Measurements from ENCODE around the gene MVB12A.

Gene MVB12A

DNA sequence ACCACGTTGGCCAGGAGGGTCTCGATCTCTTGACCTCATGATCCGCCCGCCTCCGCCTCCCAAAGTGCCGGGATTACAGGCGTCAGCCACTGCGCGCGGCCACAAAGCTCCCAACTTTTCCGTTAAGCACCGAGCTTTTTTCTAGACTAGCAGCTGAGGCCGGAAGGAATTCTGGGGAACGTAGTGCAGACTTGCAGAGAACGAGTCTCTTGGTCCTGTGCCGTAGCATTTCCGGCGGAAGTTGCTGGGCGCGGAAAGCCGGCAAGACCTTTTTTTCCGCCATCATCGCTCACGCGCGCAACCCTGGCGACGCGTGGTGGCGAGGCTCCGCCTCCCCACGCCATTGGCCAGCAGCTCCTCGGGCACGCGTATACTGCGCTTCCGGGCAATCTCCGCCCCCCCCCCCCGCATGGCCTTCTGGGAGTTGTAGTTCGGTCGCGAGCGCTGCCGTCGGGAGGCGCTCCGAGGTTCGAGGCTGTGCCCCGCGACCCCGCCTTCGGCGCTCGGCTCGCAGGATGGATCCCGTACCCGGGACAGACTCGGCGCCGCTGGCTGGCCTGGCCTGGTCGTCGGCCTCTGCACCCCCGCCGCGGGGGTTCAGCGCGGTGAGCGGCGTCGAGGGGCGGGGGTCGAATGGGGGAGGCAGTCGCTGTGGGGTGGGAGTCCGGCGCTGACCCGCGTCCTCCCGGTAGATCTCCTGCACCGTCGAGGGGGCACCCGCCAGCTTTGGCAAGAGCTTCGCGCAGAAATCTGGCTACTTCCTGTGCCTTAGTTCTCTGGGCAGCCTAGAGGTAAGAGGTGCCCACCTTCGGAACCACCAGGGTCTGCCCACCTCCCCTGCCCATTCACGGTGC, at the start of gene MVB12A:
TSS of gene MVB12A (plus strand) at position 427 of the 854 bp plus-strand sequence. CDS start at position 516, 89 bp downstream.
- peak; percentile 98 for DNase-seq

DNA sequence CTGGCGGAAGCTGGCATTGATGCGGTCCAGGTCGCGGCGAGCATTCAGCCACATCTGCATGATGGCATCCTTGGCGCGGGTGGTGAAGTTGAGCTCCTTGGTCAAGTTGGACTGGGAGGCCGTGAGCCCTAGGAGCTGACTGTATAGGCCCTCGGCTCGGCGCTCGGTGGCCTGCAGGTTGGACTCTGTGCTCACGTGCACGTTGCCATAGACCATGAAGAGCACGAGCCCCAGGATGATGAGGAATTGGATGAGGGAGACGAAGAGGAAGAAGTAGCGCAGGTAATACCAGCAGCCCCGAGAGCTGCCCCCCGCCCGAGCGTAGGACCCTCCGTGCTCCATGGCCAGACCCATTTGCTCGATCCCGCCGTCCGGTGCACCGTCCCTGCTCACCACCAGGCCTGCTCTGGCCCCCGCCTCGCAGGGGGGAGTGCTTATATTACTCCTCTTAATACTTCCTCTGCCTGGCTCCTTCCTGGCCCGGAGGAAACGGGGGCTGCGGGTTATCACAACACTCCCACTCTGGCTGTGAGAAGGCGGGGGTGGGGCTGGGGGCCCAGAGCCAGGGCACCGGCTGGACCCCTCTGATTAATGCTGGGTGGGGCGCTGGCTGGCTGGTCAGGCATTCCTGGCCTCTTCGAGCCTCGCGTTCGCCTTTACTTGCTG, 42.8 kb upstream of the MVB12A start, which contains the start of gene PLVAP:
TSS of gene PLVAP (minus strand) at position 408 of the 666 bp plus-strand sequence. CDS start at position 354, 54 bp downstream.
- DNase-seq, result no peak

DNA sequence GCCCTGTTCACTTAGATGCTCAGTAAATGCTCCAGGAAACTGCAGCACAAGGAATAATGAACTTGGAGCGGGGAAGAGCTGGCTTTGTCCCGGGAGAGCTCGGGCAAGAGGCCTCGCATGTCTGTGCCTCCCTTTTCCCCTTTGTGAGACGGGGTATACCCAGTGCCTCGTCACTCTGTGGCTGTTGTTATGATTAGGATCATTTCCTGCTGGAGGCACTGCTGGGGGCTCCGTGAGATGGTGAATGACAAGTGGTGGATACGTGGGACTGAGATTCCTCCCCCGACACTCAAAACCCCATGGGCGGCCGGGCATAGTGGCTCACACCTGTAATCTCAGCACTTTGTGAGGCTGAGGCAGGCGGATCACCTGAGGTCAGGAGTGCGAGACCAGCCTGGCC, 41.6 kb upstream of the MVB12A start:
- DNase-seq, result no peak

DNA sequence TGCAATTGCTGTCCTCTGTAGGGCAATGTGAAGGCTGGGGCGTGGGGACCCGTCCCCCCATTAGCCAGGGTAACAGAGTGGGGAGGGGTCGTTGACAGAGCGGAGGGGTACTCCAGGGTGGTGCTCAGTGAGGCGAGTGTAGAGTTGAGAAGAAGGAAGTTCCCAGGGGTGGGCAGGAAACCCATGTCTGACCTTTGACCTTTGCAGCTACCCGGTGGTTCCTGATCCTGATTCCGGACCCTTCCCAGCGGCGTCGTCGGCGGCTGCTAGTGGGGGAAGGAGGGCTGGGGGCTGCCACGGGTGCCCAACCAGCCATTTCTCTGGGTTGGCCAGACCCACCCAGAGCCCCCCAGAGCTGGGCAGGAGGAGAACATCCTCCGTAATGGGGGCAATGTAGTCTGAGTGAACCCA, 40.6 kb upstream of the MVB12A start:
- DNase-seq, result no peak

DNA sequence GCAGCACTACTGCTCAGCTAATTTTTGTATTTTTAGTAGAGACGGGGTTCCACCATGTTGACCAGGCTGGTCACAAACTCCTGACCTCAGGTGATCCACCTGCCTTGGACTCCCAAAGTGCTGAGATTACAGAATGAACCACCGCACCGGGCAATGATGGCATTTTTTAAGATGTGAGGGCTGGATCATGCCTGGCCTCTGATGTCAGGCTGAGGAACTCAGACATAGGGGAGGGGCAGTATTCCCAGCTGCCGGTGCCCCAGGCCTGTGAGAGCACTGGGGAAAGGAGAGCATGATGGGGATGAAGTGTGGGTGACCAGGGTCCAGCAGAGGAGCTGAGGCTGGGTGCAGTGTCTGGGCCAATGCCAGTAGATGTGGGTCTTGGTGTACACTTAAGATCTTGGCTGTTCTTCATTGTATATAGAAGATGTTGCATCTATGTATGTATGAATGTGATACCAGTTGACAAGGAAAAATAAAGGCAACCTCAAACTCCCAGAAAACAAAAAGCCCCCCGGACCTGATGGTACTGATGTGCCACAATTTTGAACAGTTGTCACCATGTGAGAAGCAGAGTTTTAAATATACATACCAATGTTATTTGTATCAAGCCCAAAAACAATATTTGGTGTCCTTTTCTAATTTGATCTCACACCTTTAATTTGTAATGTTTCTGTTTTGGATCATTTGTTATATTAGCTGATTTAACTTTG, 39.3 kb upstream of the MVB12A start:
- no peak for DNase-seq

DNA sequence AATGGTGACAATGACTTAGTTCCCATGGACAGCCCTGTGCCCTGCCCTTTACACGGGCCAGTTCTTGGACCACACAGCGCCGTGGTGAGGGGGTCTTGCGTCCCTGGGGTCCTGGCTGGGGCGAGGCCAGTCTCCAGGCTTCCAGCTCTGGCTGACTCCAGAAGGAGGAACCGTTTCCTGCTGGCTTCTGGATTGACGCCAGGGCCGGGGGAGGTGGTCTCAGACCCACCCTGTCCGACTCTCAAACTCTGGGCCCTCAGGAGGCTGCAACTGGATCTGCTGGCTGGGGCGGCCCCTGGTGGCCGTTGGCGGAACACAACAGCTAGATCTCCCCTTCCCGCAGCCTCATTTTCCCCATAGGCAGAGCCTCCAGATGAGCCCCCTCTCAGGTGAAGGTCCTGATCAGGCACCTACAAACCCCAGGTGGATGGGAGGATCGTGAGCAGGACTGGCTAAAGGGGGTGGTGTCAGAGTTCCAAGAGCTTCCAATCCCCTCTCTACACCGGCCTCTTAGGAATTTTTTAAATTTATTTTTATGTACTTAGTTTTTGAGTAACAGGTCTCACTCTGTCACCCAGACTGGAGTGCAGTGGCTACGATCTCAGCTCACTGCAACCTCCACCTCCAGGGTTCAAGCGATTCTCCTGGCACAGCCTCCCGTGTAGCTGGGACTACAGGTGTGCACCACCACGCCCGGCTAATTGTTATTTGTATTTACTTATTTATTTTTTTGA, 33.8 kb upstream of the MVB12A start:
- peak; percentile 62 for DNase-seq

DNA sequence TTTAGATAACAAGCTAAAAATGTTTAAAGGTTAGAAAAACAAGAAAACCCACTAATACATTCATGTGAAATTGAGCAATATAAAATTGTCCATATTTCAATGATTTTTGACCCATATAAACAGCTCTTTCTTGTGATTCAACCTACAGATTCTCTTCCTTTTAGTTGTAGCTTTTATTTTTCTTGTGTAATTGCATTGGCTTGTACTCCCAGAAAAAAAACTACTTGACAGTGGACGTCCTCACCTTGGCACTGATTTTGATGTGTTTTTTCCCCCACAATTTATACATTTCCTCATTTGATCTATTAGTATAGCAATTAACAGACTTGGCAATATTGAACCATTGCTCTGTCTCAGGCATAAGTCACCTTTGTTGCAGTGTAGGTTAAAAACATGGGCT, 30.6 kb upstream of the MVB12A start:
- no peak for DNase-seq

DNA sequence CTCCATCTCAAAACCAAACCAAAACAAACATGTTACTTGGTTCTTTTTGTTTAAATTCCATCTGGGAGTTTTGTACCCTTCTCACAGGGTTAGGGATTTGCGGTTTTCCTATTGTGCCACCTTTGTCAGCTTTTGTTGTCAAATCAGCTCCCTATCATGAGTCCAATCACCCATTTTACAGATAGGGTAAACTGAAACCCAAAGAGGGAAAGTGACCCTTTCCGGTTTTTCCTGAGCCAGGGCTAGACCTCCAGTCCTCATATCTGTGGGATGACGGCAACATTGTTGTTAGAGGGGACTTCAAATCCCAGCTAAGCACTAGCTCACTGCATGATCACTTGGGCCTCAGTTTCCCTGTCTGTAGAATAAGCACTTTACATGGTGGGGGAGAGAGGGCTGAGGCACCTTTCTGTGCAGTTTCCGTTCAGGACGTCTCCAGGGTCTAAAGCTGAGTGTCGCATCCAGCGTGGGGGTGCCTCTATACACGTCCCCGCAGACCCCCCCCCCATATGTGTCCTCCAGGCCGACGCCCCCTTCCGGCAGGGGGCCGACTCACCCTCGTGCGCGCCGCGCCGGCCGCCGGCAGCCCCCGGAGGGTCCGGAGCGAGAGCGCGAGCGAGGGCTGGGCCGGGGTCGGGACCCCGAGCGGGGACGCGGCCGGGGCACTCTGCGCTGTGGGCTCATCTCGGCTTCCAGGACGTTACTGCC, 29.7 kb upstream of the MVB12A start:
- DNase-seq, result no peak

DNA sequence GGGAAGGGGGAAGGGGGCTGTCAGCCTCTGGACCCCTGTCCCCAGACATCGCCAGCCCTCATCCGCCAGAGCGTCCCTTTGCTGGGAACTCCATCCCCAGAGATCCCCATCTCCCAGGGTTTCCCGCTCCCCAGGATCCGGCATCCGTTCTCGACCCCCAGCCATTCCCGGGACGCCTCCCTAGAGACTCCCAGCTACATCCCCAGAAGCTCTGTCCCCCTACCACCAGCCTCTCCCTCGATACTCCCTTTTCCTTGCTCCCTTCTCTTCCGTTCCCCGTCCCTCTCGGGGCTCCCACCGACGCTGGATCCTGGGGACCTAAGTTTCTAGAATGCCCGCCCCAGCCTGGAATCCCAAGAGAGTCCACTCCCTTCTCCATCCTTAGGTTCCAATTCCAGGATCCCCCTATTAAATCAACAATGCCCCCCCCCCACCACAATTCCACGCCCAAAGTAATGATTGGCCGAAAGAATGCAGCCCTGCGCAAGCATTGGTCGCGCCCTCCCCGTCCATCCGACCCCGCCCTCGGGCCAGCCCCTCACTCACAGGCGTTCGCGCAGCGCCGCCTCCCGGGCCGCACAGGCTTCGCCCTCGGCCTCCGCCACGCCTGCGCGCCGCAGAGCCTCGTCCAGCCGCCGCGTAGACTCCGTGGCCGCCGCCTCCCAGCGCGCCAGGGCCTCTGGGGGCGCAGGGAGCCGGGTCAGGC, 29.0 kb upstream of the MVB12A start:
- peak; percentile 91 for DNase-seq

DNA sequence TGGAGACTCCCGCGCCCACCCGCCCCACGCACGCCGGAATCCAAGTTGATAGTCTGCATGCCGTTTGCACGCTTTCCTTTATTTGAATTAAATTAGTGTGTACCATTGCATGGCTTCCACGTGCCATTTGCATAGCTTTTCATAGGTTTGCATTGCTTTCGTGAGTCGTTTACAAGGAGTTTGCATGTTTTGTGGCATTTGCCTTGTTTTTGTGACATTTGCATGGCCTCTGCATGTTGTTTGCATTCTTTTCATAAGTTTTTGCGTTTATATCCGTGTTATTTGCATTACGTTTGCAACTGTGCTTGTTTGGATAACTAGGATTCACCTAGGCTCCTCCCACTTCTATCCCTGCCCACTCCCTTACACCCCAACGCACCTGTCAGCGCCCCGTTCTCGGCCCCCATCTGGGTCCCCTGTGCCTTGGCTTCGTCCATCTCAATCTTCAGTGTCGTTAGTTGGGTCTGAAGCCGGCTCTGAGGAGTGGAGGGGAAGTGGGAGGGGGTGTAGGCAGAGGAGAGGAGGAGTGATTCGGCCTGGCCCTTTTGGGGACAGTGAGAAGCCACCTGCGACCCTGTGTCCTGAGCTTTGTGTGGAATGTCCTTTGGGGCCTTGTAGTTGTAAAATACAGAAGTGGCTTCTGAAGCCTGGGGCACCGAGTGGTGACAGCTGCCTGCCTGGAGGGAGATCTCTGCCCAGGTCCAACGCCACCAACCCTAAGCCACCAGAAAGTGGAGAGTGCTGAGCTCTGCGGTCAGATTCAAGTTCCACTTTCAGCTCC, 28.3 kb upstream of the MVB12A start:
- DNase-seq, result no peak

DNA sequence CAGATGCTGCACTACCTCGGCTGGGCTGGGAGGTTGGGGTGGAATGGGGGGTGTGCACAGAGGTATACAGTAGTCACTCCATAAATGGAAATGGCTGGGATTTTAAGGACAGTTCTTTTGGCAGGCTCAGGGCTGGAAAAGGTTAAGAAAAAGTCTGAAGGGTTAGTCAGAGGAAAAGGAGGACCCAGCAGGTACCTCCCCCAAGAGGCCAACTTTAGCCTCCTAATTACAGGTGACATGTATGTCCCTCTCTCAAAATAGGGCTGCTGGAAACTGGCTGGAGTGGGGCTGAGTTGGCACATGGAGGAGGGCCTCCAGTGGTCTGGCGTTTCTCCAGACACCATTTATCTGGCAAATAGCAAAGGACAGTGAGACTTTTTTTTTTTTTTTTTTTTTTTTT, 26.8 kb upstream of the MVB12A start:
- no peak for DNase-seq

DNA sequence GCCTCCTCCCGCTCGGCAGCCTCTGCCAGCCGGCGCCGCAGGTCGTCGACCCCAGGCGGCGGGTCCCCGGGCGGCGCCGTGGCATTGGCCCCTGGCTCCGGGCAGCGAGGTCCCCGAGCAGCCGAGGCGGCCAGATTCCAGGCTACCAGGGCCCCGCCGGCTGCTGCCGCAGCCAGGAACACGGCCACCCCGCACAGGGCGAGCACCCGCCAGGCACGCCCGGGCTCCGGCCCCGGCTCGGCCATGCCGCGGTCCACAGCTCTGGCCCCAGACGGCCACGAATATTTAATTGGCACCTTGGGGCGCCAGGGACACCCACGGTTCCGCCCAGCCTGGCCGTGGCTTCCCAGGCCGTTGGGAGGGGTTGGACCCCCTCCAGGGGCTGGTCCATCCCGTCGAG, 25.9 kb upstream of the MVB12A start, which contains the start of gene CCDC194:
TSS of gene CCDC194 (minus strand) at position 283 of the 400 bp plus-strand sequence. CDS start at position 245, 38 bp downstream.
- DNase-seq, result no peak

DNA sequence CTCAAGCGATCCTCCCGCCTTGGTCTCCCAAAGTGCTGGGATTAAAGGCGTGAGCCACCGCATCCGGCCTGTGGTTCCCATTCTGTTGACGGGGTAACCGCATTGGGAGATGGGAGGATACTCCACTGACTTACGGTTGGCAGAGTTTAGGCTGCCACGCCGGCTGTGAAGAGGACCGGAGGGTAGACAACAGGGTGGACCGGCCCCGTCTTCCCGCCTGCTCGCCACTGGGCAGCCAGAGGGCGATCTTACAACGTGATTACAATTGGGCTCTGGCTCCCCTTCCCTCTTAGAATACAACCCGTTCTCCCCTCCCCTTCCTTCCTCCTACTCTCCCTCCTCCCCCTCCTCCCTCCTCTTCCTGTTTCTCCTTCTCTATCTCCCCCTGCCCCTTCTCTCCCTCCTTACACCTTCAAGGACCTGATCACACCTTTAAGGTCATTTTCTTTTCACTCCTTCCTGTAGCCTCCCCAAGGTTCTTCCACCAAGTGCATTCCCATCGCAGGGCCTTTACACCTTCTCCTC, 24.9 kb upstream of the MVB12A start:
- peak; percentile 90 for DNase-seq

DNA sequence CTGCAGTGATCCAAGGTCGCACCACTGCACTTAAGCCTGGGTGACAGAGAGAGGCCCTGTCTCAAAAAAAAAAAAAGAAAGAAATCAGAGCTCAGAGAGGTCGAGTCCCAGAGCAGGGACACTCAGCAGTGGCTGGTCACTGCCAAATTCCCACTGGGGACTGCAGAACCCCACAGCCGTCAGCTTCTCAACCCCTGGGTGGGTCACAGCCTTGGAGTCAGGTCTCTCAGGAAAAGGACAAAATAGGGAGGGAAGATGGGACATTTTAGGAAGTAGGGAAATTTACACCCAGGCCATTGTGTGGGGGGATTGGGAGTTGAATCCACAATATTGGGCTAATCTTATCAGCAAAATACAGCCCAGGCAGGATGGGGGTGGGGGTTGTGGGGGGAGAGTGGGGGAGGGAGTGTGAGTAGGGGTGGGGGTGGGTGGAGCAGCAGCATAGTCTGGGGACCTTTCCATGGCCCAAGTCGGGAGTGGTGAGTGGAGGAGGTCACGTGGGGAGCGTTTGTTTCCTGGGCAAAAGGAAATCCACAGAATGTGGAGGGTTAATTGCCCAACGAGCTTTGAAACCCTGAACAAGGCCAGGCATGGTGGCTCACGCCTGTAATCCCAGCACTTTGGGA, 20.8 kb upstream of the MVB12A start:
- no peak for DNase-seq

DNA sequence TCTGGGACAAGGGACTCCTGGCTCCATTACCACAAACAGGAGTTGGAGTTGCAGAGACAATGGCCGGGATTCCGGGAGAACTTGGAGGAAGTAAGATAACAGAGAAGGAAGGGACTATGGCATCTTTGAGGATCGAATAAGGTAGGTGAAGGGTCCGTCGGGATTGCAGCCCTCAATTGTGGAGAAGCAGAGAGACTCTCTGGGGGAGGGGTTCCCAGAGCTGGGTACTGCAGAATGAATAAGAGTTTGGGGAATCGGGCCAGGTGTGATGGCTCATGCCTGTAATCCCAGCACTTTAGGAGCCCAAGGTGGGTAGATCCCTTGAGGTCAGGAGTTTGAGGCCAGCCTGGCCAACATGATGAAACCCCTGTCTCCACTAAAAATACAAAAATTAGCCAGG, 18.2 kb upstream of the MVB12A start:
- no peak for DNase-seq

DNA sequence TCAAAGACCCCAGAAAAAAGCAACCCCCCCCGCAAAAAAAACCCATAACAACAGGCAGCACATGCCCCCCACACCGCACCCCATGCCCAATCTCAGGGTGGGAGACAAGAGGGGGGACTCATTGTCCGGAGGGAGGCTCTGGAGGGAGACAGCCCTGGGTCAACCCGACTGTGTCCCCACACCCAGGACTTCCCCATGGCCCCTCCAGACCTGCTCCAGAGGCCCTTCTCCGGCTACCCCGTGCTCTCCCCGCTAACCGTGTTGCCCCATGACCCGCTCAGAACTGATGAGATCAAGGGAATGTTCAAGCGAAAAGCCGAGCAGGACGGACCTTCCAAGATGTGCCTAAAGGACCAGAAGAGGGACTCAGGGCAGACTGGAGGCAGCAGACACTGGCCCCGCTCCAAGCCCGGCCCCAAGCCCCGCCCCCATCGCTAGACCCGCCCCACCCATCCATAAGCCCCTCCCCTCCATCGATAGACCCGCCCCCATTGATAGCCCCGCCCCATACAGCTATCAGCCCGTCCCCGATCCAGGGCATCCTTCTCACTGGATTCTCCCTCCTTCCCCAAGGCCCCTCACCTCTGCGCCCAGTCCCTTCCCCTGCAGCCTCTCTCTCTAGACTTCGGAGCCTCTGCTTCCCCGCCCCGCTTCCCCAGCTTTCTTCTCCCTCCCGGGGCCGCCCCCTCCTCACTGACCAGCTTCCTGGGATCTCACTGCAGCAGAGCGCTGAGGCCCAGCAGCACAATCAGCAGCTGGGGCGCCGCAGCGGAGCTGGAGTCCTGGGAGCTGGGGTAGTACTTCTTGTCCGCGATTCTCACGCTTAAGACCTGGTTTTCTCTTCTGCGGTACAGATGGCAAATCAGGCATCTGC, 16.6 kb upstream of the MVB12A start:
- DNase-seq, result peak; percentile 50

DNA sequence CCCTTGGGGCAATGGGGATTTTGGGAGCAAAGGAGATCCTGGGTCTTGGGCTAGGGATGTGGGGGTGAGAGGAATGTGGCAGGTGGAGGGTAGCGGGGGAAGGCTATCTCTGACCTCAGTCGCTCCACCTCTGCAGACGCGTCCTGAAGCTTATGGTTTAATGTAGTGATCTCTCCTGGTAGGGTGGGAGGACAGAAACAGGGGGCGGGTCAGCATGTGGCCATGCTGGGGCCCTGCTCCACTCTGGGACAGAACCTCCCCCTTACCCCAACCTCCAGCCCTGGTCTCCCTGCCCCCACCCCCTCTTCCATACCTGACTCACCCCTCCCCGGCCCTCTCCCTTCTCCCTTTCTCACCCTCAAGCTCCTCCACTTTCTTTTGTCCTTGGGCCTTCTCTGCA, 15.8 kb upstream of the MVB12A start:
- peak; percentile 37 for DNase-seq

DNA sequence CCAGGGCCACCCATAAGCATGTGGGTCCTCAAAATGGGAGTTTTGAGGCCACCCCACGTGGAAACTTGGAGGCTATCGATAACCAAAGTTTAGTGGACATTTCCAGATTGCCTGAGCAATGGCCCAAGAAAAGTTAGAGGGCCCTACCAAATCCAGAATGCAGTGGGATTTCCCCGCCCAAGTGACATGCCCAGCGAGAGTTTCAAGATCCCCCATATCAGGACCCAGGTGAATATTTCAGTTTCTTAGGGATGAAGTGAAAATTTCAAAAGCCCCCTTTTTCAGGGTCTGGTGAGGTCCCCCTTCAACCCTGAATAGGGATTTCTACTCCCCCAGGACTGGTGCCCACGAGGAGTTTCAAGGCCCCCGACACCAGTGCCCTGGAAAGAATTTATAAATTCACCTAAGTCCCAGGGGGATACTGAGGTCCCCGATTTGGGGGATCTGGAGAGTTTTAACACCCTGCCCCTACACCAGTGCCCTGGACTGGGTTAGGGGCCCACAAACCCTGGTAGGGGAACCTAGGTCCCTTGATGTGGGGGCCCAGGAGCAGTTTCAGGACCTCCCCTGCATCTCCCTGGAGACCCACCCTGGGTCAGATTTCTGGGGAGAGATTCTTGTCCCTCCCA, 15.1 kb upstream of the MVB12A start:
- peak; percentile 27 for DNase-seq
